Liver (tissue), 9 donors: ENCODE results near the gene MRPL21. TPM values are rescaled to one million over a fixed set of nuclear protein-coding genes. Genes with fewer than 3 reads are reported as not detected.

Source experiments
- DNase-seq: peaks from one replicate; pipeline ENCODE4 v3.0.0-alpha.2; 2017; ENCODE audit warnings: low spot score
- H3K27ac ChIP-seq, 2 donors: one replicate each; pipeline ENCODE4 v1.7.0; 2013; ENCODE audit warnings: inconsistent platforms in 2 of 2, low read length in 2 of 2, control low read depth in 1 of 2, low read depth in 1 of 2, mild to moderate bottlenecking in 1 of 2
- H3K27me3 ChIP-seq, 4 donors: one replicate each; pipeline versions ENCODE4 v1.6.1 to v1.7.0; 2013; ENCODE audit warnings: low read length in 3 of 4, inconsistent platforms in 1 of 4, mild to moderate bottlenecking in 1 of 4, moderate library complexity in 1 of 4; ENCODE audit not compliant: control insufficient read depth in 4 of 4, insufficient read depth in 4 of 4
- H3K36me3 ChIP-seq, 4 donors: one replicate each; pipeline versions ENCODE4 v1.6.1 to v1.7.0; 2013; ENCODE audit warnings: low read length in 3 of 4, mild to moderate bottlenecking in 3 of 4, low read depth in 1 of 4, moderate library complexity in 1 of 4; ENCODE audit not compliant: control insufficient read depth in 4 of 4, insufficient read depth in 3 of 4
- H3K4me1 ChIP-seq, 4 donors: one replicate each; pipeline versions ENCODE4 v1.6.1 to v1.7.0; 2013; ENCODE audit warnings: low read length in 3 of 4, mild to moderate bottlenecking in 3 of 4, moderate library complexity in 1 of 4; ENCODE audit not compliant: control insufficient read depth in 4 of 4, insufficient read depth in 4 of 4
- H3K4me3 ChIP-seq, 3 donors: one replicate each; pipeline versions ENCODE4 v1.6.1 to v1.7.0; 2013; ENCODE audit warnings: low read length in 3 of 3, control low read depth in 1 of 3, low read depth in 1 of 3, mild to moderate bottlenecking in 1 of 3
- H3K9ac ChIP-seq, 2 donors: one replicate each; pipeline ENCODE4 v1.7.0; 2013; ENCODE audit warnings: low read length in 2 of 2, mild to moderate bottlenecking in 2 of 2, moderate library complexity in 2 of 2, control low read depth in 1 of 2, low read depth in 1 of 2
- H3K9me3 ChIP-seq, 4 donors: one replicate each; pipeline versions ENCODE4 v1.6.1 to v1.7.0; 2013; ENCODE audit warnings: low read length in 3 of 4; ENCODE audit not compliant: control insufficient read depth in 4 of 4
- EGR1 ChIP-seq, 2 donors: IDR thresholded peaks; 2 replicates each; pipeline ENCODE4 v1.6.1; 2016 to 2018; ENCODE audit warnings: antibody characterized with exemption in 2 of 2, low read depth in 2 of 2
- FOXA1 ChIP-seq: IDR thresholded peaks from 2 replicates; pipeline ENCODE4 v1.6.1; 2016; ENCODE audit warnings: antibody characterized with exemption
- FOXA2 ChIP-seq: IDR thresholded peaks from 2 replicates; pipeline ENCODE4 v1.6.1; 2016; ENCODE audit warnings: antibody characterized with exemption
- GABPA ChIP-seq, 2 donors: IDR thresholded peaks in 1 of 2; conservative IDR thresholded peaks in 1 of 2; 2 replicates each; pipeline ENCODE4 v1.6.1; 2016; ENCODE audit warnings: antibody characterized with exemption in 2 of 2, mild to moderate bottlenecking in 1 of 2, moderate library complexity in 1 of 2
- HNF4A ChIP-seq, 2 donors: conservative IDR thresholded peaks; 2 replicates each; pipeline ENCODE4 v1.6.1; 2016; ENCODE audit warnings: antibody characterized with exemption in 2 of 2, mild to moderate bottlenecking in 2 of 2
- HNF4G ChIP-seq: IDR thresholded peaks from 2 replicates; pipeline ENCODE4 v1.6.1; 2016; ENCODE audit warnings: antibody characterized with exemption
- JUND ChIP-seq, 2 donors: IDR thresholded peaks; 2 replicates each; pipeline ENCODE4 v1.6.1; 2016; ENCODE audit warnings: antibody characterized with exemption in 2 of 2
- NR2F2 ChIP-seq: IDR thresholded peaks from 2 replicates; pipeline ENCODE4 v1.6.1; 2016; ENCODE audit warnings: antibody characterized with exemption
- RAD21 ChIP-seq, 2 donors: IDR thresholded peaks; 2 replicates each; pipeline ENCODE4 v1.6.1; 2016; ENCODE audit warnings: antibody characterized with exemption in 2 of 2, mild to moderate bottlenecking in 2 of 2
- RXRA ChIP-seq, 2 donors: IDR thresholded peaks; 2 replicates each; pipeline ENCODE4 v1.6.1; 2017 to 2018; ENCODE audit warnings: antibody characterized with exemption in 2 of 2, mild to moderate bottlenecking in 1 of 2
- SP1 ChIP-seq: IDR thresholded peaks from 2 replicates; pipeline ENCODE4 v1.6.1; 2018; ENCODE audit warnings: antibody characterized with exemption, mild to moderate bottlenecking
- TAF1 ChIP-seq: conservative IDR thresholded peaks from 2 replicates; pipeline ENCODE4 v1.6.1; 2016; ENCODE audit warnings: antibody characterized with exemption, mild to moderate bottlenecking
- YY1 ChIP-seq: IDR thresholded peaks from 2 replicates; pipeline ENCODE4 v1.6.1; 2016; ENCODE audit warnings: antibody characterized with exemption, mild to moderate bottlenecking
- ZBTB33 ChIP-seq: IDR thresholded peaks from 2 replicates; pipeline ENCODE4 v1.6.1; 2016; ENCODE audit warnings: antibody characterized with exemption
- WGBS: extraction: QIAGEN DNeasy Blood & Tissue Kit; methylation state at CpG from one replicate; pipeline ENCODE4 v1.1.7; 2013; 5-methylcytosine and 5-hydroxymethylcytosine counted together
- polyA plus RNA-seq, 2 donors: library from polyadenylated mRNA; stranded (reverse) in 1 of 2; unstranded in 1 of 2; fragments of 200-250 nt in 1 of 2; fragments of >200 nt in 1 of 2; fragmentation: Nextera tagmentation in 1 of 2; extraction: Ambion mirVana in 1 of 2; gene quantifications; one replicate each; pipeline versions ENCODE4 v1.2.1 to v1.2.3, GENCODE V29; 2013 to 2015
- total RNA-seq, 2 donors: library from RNA; depleted of rRNA; stranded (reverse); fragments of >200 nt; gene quantifications; one replicate each; pipeline ENCODE4 v1.2.3, GENCODE V29; 2014
- TF ChIP-seq, protein P1 (sequence below): IDR thresholded peaks from 2 replicates; pipeline ENCODE4 v1.6.1; 2016; ENCODE audit warnings: antibody characterized with exemption
- TF ChIP-seq, protein P2 (sequence below): IDR thresholded peaks from 2 replicates; pipeline ENCODE4 v1.6.1; 2016; ENCODE audit warnings: antibody characterized with exemption
- TF ChIP-seq, protein P3 (sequence below): fragments of 150-350 bp; IDR thresholded peaks from 2 replicates; pipeline ENCODE4 v1.5.1; 2017; ENCODE audit warnings: improper control_type of control experiment, low read depth, low read length; ENCODE audit not compliant: missing input control
- TF ChIP-seq, protein P4 (sequence below): IDR thresholded peaks from 2 replicates; pipeline ENCODE4 v1.6.1; 2016; ENCODE audit warnings: antibody characterized with exemption, mild to moderate bottlenecking
- donor health status: healthy.
- donor health status: healthy.
- donor health status: healthy.
- donor health status: healthy.
- donor health status: healthy.

Gene MRPL21
- total and polyA plus RNA-seq, 4 donors, result 22.3 to 76.8 (median 35.4) TPM

DNA sequence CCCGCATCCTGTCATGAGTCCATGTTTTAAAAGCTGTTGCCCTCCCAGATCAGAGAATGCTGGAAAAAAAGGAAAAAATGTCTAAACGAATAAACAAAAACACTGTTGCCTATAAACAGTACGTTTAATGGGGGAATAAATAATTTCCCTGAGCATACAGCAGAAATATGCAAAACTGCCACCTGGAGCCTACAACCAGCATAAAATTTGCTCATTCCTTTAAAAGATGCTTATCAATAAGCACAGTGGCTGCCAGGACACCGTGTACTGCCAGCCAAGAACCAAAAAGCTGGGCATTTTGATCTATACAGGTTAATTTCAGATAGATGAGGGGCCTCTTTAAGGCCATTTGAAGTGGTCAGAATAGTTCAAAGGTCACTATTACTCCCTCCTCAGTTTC is 56.2 kb downstream of the MRPL21 start:
- H3K4me1 ChIP-seq, result peaks cover 11 to 46% (median 31%) of the 10 kb centered on the region in 4 donors
- no peak overlapping the region for H3K4me3 ChIP-seq
- no peaks in the 10 kb centered on the region for H3K27me3 ChIP-seq
- TF ChIP-seq RXRA (IDR thresholded peaks at IDR 0.05) (no peak), RAD21 (IDR thresholded peaks at IDR 0.05) (no peak), HNF4A (conservative IDR thresholded peaks at IDR 0.05) (no peak), FOXA2 (no peak), YY1 (no peak), SP1 (no peak), GABPA (IDR thresholded peaks at IDR 0.05 in 1 of 2, conservative IDR thresholded peaks at IDR 0.05 in 1 of 2) (no peak), NR2F2 (no peak), TAF1 (no peak), HNF4G (no peak), ZBTB33 (no peak)
- TF ChIP-seq, protein P1, sequence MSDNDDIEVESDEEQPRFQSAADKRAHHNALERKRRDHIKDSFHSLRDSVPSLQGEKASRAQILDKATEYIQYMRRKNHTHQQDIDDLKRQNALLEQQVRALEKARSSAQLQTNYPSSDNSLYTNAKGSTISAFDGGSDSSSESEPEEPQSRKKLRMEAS, result no peak
- TF ChIP-seq, protein P2, sequence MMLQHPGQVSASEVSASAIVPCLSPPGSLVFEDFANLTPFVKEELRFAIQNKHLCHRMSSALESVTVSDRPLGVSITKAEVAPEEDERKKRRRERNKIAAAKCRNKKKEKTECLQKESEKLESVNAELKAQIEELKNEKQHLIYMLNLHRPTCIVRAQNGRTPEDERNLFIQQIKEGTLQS, result no peak
- peak overlapping the region in 1 of 2 donors; percentile 16 for H3K27ac ChIP-seq
- H3K36me3 ChIP-seq, result no peaks in the 10 kb centered on the region
- no peak for DNase-seq
- WGBS, result 59% methylated on average over 4 of the region's 4 CpGs
- H3K9ac ChIP-seq, result no peak overlapping the region
- no peaks in the 10 kb centered on the region for H3K9me3 ChIP-seq

GRCh38 chr11:68845351-68846002 is 58.2 kb downstream of the MRPL21 start:
- H3K27me3 ChIP-seq, result no peaks in the 10 kb centered on the region
- peaks cover 16 to 57% (median 37%) of the 10 kb centered on the region in 4 donors for H3K4me1 ChIP-seq
- TF ChIP-seq, protein P3, sequence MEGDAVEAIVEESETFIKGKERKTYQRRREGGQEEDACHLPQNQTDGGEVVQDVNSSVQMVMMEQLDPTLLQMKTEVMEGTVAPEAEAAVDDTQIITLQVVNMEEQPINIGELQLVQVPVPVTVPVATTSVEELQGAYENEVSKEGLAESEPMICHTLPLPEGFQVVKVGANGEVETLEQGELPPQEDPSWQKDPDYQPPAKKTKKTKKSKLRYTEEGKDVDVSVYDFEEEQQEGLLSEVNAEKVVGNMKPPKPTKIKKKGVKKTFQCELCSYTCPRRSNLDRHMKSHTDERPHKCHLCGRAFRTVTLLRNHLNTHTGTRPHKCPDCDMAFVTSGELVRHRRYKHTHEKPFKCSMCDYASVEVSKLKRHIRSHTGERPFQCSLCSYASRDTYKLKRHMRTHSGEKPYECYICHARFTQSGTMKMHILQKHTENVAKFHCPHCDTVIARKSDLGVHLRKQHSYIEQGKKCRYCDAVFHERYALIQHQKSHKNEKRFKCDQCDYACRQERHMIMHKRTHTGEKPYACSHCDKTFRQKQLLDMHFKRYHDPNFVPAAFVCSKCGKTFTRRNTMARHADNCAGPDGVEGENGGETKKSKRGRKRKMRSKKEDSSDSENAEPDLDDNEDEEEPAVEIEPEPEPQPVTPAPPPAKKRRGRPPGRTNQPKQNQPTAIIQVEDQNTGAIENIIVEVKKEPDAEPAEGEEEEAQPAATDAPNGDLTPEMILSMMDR, result no peak
- peak; percentile 77 to 92 for TF ChIP-seq EGR1 (IDR thresholded peaks at IDR 0.05; ENCODE audit: low read depth in 2 of 2)
- peak in 1 of 2 donors; percentile 53 for TF ChIP-seq GABPA (IDR thresholded peaks at IDR 0.05 in 1 of 2, conservative IDR thresholded peaks at IDR 0.05 in 1 of 2)
- peak; percentile 94 for TF ChIP-seq ZBTB33
- TF ChIP-seq, protein P1, result peak; percentile 97
- TF ChIP-seq TAF1, result no peak
- TF ChIP-seq SP1, result peak; percentile 99
- peak; percentile 100 for TF ChIP-seq FOXA1
- peak; percentile 76 for TF ChIP-seq YY1
- TF ChIP-seq FOXA2, result peak; percentile 99
- TF ChIP-seq, protein P4, sequence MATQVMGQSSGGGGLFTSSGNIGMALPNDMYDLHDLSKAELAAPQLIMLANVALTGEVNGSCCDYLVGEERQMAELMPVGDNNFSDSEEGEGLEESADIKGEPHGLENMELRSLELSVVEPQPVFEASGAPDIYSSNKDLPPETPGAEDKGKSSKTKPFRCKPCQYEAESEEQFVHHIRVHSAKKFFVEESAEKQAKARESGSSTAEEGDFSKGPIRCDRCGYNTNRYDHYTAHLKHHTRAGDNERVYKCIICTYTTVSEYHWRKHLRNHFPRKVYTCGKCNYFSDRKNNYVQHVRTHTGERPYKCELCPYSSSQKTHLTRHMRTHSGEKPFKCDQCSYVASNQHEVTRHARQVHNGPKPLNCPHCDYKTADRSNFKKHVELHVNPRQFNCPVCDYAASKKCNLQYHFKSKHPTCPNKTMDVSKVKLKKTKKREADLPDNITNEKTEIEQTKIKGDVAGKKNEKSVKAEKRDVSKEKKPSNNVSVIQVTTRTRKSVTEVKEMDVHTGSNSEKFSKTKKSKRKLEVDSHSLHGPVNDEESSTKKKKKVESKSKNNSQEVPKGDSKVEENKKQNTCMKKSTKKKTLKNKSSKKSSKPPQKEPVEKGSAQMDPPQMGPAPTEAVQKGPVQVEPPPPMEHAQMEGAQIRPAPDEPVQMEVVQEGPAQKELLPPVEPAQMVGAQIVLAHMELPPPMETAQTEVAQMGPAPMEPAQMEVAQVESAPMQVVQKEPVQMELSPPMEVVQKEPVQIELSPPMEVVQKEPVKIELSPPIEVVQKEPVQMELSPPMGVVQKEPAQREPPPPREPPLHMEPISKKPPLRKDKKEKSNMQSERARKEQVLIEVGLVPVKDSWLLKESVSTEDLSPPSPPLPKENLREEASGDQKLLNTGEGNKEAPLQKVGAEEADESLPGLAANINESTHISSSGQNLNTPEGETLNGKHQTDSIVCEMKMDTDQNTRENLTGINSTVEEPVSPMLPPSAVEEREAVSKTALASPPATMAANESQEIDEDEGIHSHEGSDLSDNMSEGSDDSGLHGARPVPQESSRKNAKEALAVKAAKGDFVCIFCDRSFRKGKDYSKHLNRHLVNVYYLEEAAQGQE, result peak; percentile 85
- peak; percentile 99 to 100 for TF ChIP-seq RXRA (IDR thresholded peaks at IDR 0.05)
- TF ChIP-seq HNF4G, result peak; percentile 82
- TF ChIP-seq RAD21 (IDR thresholded peaks at IDR 0.05), result peak; percentile 53 to 67
- TF ChIP-seq, protein P2, result peak; percentile 79
- peak; percentile 82 for TF ChIP-seq NR2F2
- peak; percentile 96 to 97 for TF ChIP-seq HNF4A (conservative IDR thresholded peaks at IDR 0.05)
- TF ChIP-seq JUND (IDR thresholded peaks at IDR 0.05), result peak; percentile 79 to 88
- peak overlapping the region; percentile 96 to 98 for H3K27ac ChIP-seq
- 40% methylated on average over 18 of the region's 18 CpGs for WGBS
- H3K9ac ChIP-seq, result peak overlapping the region in 1 of 2 donors; percentile 18
- no peak for DNase-seq
- H3K36me3 ChIP-seq, result no peaks in the 10 kb centered on the region
- no peaks in the 10 kb centered on the region for H3K9me3 ChIP-seq
- H3K4me3 ChIP-seq, result no peak overlapping the region
